Activated CD4-positive, alpha-beta T cell treated with anti-CD3 and anti-CD28 coated beads, Interleukin-2, amount 50 U/mL, for 4 hours (primary cell): ENCODE results near the gene WNT8B.
A peak's percentile ranks its signal among the peaks of the same experiment; 100 is the strongest.

ENCODE experiments used
- DNase-seq, 2 experiments: peaks; one replicate each; pipeline ENCODE4 v3.0.0-alpha.2; 2020

WNT8B gene, protein sequence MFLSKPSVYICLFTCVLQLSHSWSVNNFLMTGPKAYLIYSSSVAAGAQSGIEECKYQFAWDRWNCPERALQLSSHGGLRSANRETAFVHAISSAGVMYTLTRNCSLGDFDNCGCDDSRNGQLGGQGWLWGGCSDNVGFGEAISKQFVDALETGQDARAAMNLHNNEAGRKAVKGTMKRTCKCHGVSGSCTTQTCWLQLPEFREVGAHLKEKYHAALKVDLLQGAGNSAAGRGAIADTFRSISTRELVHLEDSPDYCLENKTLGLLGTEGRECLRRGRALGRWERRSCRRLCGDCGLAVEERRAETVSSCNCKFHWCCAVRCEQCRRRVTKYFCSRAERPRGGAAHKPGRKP

DNA sequence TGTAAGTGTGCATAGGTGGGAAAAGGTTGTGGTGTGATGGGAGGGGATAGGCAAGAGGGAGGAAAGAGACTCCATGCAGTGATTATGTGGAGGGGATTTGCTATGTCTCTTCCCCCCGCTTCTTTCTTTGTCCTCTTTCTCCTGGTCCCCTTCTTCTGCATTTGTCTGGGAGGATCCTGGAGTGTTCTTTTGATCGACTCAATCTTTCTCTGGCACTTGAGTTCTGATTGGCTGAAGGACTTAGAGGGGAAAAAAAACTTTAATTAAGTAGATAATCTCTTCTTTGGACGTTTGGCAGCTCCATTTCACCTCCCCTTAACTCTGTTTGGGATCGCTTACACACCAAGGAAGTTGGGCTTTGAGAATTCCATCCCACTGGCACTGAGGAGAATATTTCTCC, at the start of gene WNT8B:
Gene WNT8B (plus strand): TSS at position 301 of the 400 bp plus-strand sequence. CDS start 160 bp downstream, outside the sequence.
- no peak for DNase-seq

DNA sequence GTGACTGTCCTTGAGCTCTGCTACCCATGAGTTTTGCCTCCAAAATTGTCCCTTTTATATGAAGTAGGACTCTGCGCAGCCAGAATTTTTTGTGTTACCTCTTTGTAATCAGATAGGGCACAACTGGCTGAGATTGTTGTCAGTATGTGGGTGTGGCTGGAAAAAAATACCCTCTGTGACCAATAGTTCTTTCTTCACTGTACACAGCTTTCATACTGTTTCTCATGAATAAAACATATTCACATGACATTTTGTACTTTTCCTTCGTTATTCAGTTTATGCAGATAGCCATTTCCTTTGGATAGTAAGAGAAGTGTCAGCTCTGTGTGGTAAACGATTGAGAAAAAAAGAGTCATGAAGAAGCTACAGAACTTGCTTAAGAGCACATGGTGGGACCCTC, 49.6 kb upstream of the WNT8B start:
- DNase-seq, result no peak

DNA sequence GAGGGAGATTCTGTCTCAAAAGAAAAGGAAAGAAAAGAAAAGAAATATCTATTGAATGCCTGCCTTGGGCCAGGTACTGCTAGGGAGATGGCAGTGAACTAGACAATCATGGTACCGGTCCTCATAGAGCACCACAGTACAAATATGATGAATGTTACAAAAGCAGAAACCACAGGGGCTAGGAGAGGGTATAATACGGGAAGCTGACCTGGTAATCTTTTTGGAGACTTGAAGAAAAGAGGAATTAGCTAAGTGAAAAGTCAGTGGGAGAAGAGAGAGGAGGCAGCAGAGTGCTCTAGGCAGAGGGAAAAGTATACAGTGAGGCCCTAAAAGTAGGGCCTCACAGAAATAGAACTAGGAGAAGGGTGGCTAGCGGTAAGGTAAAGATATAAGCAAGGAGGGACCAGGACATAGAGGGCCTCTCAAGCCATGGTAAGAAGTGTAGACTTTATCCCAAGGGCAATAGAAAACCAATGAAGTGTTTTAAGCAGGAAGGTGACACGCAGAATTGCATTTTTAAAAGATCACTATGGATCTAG, 42.8 kb upstream of the WNT8B start:
- no peak for DNase-seq

DNA sequence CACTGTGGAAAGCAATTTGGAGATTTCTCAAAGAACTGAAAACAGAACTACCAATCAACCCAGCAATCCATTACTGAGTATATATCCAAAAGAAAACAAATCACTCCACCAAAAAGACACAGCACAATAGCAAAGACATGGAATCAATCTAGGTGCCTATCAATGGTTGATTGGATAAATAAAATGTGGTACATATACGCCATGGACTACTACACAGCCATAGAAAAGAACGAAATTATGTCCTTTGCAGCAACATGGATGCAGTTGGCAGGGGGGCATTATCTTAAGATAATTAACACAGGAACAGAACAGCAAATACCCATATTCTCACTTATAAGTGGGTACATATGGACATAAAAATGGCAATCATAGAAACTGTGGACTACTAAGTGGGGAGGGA, 35.4 kb upstream of the WNT8B start:
- DNase-seq, result no peak

DNA sequence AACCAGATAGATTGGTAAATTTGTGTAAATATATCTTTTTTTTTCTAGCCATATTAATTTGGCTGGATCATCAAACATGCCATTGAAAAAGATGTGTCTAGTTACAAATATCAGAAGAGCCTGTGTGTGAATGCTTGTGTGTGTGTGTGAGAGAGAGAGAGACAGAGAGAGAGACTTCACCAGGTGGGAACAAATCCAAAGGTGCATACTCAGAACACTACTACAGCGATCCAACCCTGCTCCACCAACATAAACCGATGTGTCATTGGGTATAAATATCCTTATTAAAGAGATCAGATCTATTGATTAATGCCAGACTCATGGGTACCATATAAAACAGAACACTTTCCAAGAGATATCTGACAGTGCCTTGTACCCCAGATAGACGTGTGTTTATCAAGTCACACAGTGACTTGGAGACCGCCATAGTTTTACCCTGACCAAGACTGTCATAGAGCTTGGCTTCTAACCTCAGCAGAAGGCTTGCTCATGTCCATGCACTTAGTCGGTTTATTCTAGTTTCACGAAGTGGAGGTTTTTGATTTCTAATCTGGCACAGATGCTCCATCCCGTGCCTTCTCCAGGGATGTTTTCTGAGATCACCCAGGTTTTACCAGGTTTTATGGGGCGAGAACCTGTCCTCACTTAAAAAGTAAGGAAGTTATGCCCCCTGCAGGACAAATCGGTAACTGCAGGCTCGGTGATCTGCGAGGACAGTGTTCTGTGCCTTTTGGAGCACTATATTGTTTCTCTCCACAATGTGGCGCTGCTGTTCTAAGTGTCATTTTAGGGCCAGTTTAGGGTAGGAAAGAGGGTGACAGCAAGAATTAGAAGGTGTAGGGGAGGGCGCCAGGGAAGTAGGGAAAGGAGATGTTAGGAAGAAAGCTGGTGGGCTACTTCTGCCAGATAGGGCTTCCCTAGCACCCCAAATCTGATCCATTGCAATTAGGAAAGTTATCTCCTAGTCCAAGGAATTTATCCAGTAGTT, 29.3 kb upstream of the WNT8B start:
- peak; percentile 96 to 99 for DNase-seq

DNA sequence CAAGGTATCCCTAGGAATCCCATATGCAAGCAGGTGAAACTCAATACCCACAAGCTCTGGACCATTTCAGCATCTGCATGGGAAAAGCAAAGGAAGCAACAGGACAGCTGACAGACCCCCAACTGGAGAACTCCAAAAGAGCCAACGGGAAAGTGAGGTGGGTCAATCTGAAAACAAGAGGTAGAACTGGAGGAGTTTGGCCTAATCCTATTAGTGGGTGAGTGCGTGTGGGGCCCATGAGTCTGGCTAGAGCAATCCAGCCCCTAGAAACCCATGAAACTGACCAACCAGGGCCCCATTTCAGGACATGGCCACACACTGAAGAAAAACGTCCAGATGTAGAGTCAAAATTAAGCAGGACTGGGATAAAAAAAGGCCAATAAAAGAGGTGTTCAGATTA, 26.6 kb upstream of the WNT8B start:
- DNase-seq, result no peak

DNA sequence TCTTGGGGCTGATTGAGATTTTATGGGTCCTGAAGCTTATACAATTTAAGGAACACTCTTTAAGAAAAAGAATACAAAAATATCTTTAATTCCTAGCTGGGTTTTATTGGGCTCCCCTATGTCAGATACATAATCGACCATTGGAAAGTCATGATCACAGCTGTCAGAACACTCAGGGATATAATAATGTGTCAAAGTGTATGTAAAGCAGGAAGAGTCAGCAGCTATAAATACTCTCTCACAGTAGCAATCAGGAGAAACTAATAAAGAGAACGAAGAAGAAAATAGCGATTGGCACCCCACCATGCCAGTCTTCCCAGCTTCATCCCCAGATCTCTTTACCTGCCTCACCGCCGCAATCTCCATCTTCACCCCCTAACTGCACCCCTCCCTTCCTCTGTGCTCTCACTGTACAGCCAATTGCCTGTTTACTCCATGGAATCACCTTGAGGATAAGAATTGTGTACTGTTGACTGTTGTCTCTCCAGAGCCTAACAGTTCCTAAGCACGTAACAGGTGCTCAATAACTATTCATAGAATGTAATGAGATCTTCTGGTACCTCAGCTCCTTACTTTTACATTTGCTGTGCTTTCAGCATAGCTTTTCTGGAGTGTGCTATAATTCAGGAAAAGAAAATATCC, 24.0 kb upstream of the WNT8B start:
- no peak for DNase-seq

DNA sequence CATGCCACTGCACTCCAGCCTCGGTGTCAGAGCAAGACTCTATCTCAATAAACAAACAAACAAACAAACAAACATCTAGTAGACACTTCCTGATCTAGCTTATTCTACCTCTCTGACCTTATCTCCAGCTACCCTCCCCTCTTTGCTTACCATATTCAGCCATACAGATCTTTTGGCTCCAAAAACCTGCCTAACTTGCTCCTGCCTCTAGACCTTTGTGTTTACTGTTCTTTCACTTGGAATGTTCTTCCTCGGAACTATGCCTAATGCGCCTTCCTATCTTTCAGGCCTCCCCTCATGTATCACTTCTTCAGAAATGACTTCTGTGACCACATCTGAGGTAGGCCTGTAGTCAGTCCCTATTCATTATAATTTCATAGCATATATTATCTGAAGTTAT, 20.3 kb upstream of the WNT8B start:
- no peak for DNase-seq

DNA sequence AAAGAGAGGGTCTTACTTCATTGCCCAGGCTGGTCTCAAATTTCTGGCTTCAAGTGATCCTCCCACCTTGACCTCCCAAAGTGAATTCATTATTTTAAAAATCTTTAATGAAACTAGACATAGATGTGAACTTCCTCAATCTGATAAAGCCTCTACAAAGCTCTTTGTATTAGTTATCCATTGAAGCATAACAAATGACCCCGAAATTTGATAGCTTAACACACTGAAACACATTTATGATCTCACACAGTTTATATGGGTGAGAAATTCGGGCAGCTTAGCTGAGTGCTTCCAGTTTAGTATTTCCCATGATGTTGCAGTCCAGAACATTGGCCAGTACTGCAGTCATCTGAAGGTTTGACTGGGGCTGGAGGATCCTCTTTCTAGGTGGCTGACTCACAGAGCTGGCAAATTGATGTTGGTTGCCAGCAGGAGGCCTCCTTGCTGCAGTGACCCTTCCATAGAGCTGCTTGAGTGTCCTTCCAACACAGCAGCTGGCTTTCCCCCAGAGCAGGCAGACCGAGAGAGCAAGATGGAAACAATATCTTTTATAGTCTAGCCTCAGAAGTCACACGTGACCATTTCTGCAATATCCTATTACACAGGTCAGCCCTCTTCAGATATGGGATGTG, 16.6 kb upstream of the WNT8B start:
- no peak for DNase-seq

DNA sequence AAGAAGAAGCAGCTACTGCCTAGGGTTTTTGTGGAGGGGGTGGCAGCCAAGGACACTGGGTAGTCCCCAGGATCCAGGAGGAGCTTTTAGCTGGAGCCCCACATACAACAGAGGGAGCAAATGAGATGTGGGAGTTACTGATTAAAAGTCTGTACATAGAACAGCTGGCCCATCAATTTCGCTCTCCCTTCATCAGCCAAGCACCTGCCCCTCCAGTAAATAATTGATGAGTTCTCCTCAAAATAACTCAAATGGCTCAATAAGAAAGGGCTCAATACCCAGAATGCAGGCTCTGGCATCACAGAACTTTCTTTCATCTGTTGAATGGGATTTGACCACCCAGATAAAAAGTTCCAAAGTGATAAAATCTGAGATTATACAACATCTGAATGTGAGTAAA, 15.1 kb upstream of the WNT8B start:
- no peak for DNase-seq

DNA sequence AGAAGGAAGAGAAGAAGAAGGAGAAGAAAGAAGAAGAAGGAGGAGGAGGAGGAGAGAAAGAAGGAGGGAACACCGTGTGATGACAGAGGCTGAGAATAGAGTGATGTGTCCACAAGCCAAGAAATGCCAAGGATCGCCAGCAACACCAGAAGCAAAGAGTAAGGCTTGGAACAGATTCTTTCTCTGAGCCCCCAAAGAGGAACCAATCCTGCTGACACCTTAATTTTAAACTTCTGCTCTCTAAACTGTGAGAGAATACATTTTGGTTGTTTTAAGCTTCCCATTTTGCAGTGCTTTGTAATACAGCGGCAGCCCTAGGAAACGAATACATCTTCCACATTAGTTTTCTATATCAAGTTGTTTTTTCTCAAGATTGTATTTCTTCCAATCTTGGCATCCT, 13.9 kb upstream of the WNT8B start:
- no peak for DNase-seq

DNA sequence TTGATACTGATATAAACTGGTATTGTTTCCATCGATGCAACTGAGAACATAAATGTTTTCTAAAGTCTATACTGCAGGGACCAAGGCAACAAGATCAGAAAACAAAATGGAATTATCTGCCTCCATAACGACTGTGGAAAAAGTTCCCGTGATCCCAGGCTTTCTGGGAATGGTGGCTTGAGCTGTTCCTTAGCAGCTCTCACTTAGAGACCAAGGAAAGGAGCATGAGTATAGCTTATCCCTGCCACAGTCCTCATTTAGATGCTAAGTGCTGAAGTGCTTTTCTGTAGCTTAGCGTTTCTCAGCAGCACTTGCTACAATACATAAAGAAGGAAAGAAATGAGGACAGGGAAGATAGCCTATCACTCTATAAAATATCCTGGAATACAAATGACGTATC, 5.5 kb downstream of the WNT8B start:
- no peak for DNase-seq

DNA sequence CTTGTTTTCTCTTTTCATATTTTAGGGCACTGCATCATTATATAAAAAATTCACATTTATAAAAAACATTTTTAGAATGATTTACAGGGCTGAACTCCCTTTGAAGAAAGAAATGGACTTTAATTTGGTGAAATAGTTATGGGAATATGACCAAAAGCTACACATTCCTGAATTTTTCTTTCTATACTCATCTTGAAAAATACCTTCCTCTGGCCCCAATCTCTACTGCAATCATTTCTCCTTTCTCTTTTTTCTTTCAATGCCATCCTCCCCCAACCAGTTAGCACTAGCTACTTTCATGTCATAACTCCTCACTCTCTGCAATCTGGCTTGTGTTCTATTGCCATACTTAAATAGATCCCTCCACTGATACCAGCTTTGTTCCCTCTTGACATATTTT, 6.2 kb downstream of the WNT8B start:
- DNase-seq, result no peak

DNA sequence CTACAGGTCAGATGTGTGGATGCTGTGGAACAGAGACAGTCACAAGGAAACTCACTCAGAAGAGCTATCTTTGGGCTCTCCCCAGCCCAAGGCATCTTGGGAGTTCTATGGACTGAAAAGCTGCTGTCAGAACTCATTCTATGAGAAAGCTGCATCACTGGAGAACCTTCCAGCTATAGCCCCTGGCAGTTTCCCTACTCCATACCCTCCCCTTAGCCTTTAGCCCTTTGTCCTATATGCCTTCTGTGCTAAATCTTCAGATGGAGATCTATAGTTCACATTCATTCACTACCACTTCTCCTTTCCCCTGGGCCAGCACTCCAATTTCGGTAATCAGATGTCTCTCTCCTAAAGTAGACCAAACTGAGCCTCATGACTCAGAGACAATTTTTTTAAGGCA, 6.9 kb downstream of the WNT8B start:
- no peak for DNase-seq

DNA sequence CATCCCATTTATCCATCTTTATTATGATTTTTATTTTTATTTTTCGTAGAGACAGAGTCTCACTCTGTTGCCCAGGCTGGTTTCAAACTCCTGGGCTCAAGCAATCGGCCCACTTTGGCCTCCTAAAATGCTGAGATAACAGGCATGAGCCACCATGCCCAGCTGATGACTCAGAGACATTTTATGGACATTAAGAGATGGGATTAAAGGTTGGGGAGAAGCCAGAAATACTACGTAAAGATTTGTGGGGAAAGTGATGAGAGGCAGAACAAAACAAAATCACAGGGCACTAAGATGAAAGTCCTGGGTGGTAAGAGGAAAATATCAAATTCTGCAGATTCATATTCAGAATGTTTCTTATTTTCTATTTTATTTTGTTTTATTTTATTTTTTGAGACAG, 7.6 kb downstream of the WNT8B start:
- no peak for DNase-seq

DNA sequence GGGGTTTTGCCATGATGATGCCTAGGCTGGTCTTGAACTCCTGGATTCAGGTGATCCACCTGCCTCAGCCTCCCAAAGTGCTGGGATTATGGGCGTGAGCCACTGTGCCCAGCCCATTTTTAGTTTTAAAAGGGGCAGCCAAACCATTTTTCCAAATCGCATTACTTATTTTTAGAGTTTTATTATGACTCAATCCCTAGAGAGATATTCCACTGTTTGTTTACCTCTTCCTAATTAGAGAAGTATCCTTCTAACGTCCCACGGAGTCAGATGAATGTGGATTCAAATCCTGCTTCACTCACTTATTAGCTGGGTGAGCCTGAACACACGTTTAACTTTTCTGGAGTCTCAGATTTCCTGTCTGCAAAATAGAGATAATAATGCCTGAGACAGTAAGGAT, 15.2 kb downstream of the WNT8B start:
- DNase-seq, result no peak

DNA sequence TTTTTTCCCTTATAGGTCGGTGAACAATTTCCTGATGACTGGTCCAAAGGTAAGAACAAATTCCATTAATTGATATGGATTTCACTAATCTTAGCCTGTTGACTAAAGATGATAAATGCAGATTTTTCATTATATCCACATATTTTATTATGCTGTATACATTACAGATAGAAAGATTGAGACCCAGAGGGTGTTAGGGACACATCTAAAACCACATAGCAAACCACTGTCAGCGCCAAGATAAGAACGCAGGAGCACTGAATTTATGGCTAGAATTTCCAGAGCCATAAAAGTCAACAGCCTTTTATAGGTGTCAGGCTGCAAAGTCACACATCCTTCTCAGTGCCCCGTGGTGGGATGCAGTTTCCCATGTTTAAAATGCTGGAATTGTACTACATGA, 16.2 kb downstream of the WNT8B start:
- no peak for DNase-seq

DNA sequence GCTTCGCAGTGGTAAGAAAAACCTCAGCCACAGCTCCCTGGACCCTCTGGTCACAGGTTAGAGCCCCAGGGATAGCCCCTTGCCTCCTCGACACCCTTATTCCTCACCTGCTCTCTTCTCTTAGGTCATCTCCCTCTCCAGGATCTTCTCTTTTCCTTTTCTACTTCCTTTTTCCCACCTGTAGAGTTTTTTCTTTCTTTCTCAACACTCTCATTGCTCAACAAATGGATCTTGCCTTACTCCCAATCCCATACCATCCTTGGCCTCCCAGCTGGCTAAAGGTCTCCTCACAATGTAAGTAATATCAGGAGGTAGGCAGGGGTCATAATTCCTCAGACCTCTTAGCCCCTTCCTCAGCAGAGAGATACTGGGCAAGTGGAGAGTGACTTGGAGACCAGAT, 17.2 kb downstream of the WNT8B start:
- no peak for DNase-seq

DNA sequence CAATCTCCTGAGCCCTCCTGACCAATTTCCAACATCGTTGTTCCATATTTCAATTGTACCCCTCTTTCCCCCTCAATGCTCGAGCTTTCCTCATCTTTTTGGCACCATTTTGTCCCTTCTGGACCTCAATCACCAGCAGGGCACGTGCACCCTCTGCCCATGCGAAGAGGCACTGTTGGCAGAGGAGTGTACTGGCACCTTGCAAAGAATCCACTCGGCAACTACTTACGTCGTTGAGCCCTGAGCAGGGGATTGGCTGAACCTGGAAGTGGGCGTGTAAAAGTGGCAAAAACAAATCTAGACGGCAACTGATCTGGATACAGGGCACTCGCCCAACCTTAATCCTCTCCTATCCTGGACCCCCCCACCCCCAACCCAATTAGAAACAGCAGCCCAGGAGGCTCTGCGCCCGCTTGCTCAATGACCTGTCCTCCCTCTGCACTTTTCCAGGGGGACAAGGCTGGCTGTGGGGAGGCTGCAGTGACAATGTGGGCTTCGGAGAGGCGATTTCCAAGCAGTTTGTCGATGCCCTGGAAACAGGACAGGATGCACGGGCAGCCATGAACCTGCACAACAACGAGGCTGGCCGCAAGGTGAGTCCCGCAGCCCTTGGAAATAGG, 18.8 kb downstream of the WNT8B start:
- peak; percentile 88 to 92 for DNase-seq

DNA sequence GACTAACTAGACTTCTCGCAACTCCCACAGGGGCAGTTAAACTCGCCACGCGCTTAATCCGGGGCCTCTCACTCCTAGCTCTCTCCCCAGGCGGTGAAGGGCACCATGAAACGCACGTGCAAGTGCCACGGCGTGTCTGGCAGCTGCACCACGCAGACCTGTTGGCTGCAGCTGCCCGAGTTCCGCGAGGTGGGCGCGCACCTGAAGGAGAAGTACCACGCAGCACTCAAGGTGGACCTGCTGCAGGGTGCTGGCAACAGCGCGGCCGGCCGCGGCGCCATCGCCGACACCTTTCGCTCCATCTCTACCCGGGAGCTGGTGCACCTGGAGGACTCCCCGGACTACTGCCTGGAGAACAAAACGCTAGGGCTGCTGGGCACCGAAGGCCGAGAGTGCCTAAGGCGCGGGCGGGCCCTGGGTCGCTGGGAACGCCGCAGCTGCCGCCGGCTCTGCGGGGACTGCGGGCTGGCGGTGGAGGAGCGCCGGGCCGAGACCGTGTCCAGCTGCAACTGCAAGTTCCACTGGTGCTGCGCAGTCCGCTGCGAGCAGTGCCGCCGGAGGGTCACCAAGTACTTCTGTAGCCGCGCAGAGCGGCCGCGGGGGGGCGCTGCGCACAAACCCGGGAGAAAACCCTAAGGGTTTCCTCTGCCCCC, 19.5 kb downstream of the WNT8B start:
- peak; percentile 43 to 51 for DNase-seq

DNA sequence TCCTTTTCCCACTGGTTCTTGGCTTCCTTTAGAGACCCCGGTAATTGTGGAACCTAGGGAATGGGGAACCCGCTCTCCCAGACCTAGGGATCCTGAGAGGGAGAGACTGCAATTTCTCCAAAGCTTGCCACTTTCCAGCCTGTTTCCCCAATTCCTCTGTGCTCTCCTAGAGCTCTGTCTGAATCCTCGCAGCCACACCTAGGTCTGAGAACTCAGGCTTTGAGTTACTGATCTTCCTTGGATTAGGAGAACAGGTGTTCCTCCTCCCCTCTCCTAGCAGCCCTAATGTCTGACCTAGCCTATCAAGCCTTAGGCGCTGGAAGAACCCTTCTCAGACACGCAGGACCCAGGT, 20.0 kb downstream of the WNT8B start:
- no peak for DNase-seq
